Mononuclear cell (primary cell): ENCODE measurements around the gene CMTM2. TPM values are rescaled to one million over a fixed set of nuclear protein-coding genes. Genes with fewer than 3 reads are reported as not detected.

Source experiments
- H3K27me3 ChIP-seq: 2 replicates; pipeline ENCODE4 v1.6.0; 2011; ENCODE audit warnings: low read length, control low read depth; ENCODE audit not compliant: insufficient read depth
- H3K4me1 ChIP-seq: 2 replicates; pipeline ENCODE4 v1.5.1; 2011; ENCODE audit warnings: mild to moderate bottlenecking, low read length, control low read depth; ENCODE audit not compliant: insufficient read depth
- H3K4me3 ChIP-seq: 2 replicates; pipeline ENCODE4 v1.5.1; 2011; ENCODE audit warnings: mild to moderate bottlenecking, low read length, moderate library complexity
- H3K9me3 ChIP-seq: 2 replicates; pipeline ENCODE4 v1.5.1; 2011; ENCODE audit warnings: low read depth, mild to moderate bottlenecking, control low read depth, low read length
- total RNA-seq: library from RNA; depleted of rRNA; stranded (reverse); fragments of >200 nt; gene quantifications from one replicate; pipeline ENCODE4 v1.2.3, GENCODE V29; 2012

The CMTM2 gene
- total RNA-seq, 1 donor: 0.52 TPM

DNA sequence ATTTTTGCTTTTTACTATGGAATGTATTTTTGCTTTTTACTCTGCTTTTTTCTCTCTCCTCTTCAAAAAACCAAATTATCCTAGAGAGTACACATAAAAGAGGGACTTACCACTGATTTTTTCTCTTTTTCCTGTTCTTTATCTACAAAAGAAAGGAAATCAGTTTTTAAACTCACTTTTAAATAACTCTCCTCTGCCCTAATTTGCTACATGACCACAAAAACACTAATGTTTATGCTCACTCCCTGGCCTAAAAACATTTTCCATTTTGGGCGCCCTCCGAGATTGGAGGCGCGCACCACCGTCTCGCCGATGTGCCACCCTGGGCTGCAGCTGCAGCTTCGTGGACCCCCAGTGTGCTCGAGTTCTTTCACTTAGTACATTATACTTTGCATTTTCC, 30.4 kb upstream of the CMTM2 start:
- H3K4me3 ChIP-seq: peak overlapping the region; percentile 60
- H3K9me3 ChIP-seq: no peaks in the 10 kb centered on the region
- peaks cover 85% of the 10 kb centered on the region for H3K4me1 ChIP-seq

DNA sequence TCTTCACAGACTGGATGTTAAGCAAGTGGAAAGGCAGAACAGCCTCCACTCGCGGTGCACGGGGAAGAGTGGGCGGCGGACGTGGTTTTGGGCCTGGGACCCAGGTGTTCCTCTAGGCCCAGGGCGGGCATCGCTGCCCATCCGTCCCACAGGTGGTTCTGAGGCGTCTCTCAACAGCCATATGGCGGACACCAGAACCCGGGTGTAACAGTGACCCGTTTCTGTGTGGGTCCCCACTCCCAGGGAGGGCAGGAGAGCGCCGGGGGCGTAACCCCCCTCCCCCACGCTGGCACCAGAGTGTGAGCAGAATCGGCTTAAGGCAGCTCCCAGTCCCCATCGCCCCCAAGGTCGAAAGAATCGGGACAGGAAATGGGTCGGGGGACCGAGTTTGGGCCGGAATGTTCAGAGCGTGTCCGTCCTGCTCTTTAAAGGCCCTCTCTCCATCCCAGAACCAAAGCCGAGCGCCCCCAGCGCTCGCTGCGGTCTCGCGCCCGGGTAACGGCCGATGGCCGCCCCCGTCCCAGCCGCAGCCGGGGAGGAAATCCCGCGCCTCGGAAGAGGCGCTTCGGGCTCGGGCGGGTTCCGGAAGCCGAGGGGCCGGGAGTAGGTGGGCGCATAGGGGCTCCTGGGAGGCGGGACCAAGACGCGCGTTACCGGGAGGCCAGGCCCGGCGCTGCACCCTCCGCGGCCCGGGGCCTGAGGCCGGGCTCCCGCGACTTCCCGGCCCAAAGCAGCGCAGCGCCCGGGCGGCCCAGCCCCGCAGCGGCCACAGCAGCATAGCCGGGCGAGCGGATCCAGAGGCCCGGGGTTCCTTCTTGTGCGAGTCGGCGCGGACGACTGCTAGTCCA, 29.8 kb upstream of the CMTM2 start, which contains the start of gene TK2:
TK2 (minus strand) TSS at position 839 of the 848 bp plus-strand sequence; CDS start at position 778, 61 bp downstream.
- Histone ChIP-seq H3K4me3 (peak within 1 kb of the TSS; percentile 60), H3K27me3 (no peaks in the 10 kb centered on the region), H3K9me3 (no peaks in the 10 kb centered on the region), H3K4me1 (peaks cover 85% of the 10 kb centered on the region)

More for the DNA sequence above, 30.4 kb upstream of the CMTM2 start:
- no peaks in the 10 kb centered on the region for H3K27me3 ChIP-seq

- Histone ChIP-seq H3K27me3 (no peaks in the 10 kb centered on the region), H3K4me3 (peak overlapping the region; percentile 55), H3K4me1 (peaks cover 88% of the 10 kb centered on the region), H3K9me3 (no peaks in the 10 kb centered on the region)
These were observed 27.9 kb upstream of the CMTM2 start for GRCh38 chr16:66551348-66551759.

DNA sequence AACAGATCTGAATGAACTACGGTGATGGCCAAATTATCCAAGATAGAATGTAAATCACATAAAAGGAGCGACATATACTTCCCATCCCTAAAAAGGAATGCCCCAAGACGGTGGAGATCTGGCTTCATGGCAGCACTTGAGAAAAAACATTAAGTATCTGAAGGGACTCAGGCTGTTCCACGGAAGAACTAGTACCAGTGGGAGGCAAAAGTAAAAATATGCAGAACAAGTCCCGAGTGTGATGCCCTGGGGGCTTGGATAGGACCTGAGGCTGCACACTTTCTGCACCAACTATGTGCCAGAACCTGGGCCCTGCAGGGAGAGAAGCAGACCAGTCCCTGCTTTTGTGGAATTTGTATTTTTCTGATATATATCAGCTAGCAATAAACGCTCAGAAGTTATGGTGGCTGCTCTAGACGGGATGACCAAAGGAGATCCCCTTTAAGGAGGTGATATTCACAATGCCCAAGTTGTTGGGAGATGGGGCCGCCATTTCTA, 27.4 kb upstream of the CMTM2 start:
- Histone ChIP-seq H3K4me1 (peaks cover 87% of the 10 kb centered on the region), H3K9me3 (no peaks in the 10 kb centered on the region), H3K27me3 (no peaks in the 10 kb centered on the region), H3K4me3 (peak overlapping the region; percentile 55)

GRCh38 chr16:66552286-66553177, 26.7 kb upstream of the CMTM2 start, which contains the start of gene CKLF:
Gene CKLF (plus strand): TSS chr16:66552576. CDS start chr16:66552716, 140 bp downstream.
- Histone ChIP-seq H3K4me3 (peak within 1 kb of the TSS; percentile 55), H3K27me3 (no peaks in the 10 kb centered on the region), H3K9me3 (no peaks in the 10 kb centered on the region), H3K4me1 (peaks cover 84% of the 10 kb centered on the region)

DNA sequence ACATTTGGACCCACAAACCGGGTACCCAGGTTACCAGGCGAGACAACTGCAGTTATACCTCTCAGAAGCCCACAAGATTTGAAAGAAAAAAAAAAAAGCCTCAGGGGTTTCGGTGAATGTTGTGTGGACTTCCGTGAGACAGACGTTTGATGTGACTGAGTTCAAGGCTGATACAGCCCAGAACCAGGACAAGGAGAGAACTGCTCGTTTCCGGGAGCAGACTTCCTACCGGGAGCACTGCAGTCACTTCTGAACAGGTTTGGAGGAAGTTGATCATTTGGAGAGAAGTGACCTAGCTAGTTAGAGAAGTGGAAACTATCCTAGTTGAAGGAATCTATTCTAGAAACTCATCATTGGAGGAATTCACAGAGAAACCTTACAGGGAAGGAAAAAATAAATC, 26.0 kb upstream of the CMTM2 start:
- Histone ChIP-seq H3K9me3 (no peaks in the 10 kb centered on the region), H3K27me3 (no peaks in the 10 kb centered on the region), H3K4me3 (peak overlapping the region; percentile 55), H3K4me1 (peaks cover 77% of the 10 kb centered on the region)

DNA sequence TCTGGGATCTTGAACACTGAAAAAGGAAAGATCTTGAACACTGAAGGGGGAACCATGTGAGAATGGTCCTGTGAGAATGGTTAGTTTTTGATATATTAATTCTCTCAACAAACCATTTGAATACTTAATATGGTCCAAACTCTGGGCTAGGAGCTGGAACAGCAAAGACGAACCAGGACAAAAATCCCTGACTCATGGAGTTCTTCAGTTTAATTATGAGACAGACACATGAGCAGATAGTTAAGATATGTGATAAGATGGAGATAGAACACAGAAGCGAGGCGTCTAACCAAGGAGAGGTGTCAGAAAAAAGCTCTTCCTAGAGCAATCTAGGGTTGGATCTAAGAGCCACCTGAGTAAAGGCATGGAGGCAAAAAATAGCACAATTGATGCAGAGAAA, 25.2 kb upstream of the CMTM2 start:
- H3K9me3 ChIP-seq: no peaks in the 10 kb centered on the region
- no peaks in the 10 kb centered on the region for H3K27me3 ChIP-seq
- H3K4me1 ChIP-seq: peaks cover 72% of the 10 kb centered on the region
- H3K4me3 ChIP-seq: peak overlapping the region; percentile 55

GRCh38 chr16:66554495-66554894, 24.8 kb upstream of the CMTM2 start:
- Histone ChIP-seq H3K9me3 (no peaks in the 10 kb centered on the region), H3K4me3 (peak overlapping the region; percentile 55), H3K27me3 (no peaks in the 10 kb centered on the region), H3K4me1 (peaks cover 70% of the 10 kb centered on the region)

DNA sequence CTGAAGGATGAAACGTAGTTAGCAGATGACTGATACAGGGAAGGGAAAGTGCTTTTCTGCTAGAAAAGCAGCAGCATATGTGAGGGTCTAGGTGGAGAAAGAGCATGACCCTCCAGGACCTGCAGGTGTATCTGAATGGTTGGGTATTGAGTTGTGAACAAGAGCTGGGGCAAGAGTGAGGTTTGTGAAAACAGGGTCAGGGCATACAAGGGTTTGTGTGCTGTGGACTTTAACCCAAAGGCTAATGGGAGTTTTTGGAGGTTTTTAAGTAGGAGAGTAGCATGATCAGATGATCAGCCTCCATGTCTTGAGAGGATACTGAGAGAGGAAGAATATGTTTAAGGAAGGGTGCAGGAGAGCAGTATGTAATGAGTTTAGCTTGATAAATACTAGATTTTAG, 19.2 kb upstream of the CMTM2 start:
- H3K4me3 ChIP-seq: no peak overlapping the region
- H3K27me3 ChIP-seq: no peaks in the 10 kb centered on the region
- H3K9me3 ChIP-seq: no peaks in the 10 kb centered on the region
- H3K4me1 ChIP-seq: peaks cover 52% of the 10 kb centered on the region

DNA sequence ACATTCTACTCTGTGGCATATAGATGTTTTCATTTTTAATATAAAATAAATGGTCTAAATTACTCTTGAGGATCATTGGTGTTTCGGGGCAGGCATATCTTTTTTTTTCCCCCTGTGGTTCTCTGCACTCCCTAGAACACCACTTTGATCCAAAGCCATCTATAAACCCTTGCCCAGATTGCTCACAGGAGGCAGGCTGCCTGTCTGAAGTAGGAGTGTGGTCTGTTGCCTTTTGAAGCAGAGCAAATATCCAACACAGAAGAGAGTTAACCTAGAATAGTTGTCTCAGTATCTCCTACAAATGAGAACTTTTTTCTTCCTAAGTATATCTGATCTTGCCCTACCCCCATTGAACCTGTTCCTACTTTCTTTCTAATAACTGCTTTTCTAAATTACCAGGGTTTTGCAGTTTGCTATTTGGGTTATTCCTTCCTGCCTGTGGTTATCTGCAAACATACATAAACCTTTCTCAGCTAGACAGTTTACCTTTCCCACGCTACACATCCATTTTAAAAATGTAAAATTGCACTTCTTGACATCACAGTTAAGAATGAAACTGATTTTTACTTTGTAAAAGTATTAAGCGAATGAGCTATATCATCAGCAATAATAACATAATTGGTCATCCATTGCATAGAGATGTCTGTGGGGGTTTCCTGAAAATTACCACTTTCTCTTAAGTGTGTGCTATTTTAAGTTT, 17.7 kb upstream of the CMTM2 start:
- peaks cover 38% of the 10 kb centered on the region for H3K4me1 ChIP-seq
- no peak overlapping the region for H3K4me3 ChIP-seq
- H3K27me3 ChIP-seq: no peaks in the 10 kb centered on the region
- H3K9me3 ChIP-seq: no peaks in the 10 kb centered on the region

- Histone ChIP-seq H3K4me3 (no peak overlapping the region), H3K9me3 (no peaks in the 10 kb centered on the region), H3K27me3 (no peaks in the 10 kb centered on the region), H3K4me1 (peaks cover 35% of the 10 kb centered on the region)
These were observed 16.9 kb upstream of the CMTM2 start for GRCh38 chr16:66562409-66562808.

DNA sequence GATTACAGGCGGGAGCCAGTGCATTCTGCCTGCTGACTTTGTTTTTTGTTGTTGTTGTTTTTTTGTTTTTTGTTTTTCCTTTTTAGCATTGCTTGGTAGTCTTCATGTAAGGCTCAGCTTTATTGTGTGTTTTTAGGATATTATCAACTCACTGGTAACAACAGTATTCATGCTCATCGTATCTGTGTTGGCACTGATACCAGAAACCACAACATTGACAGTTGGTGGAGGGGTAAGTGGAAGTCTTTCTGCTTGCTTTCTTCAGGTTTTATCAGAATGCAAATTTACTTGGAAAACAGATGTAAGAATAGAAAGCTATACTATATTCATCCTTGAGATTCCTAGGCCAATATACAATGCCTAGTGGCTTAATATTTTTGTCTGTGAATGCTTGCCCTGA, 16.3 kb upstream of the CMTM2 start:
- Histone ChIP-seq H3K27me3 (no peaks in the 10 kb centered on the region), H3K9me3 (no peaks in the 10 kb centered on the region), H3K4me1 (peaks cover 35% of the 10 kb centered on the region), H3K4me3 (no peak overlapping the region)

- H3K4me1 ChIP-seq: peaks cover 34% of the 10 kb centered on the region
- H3K27me3 ChIP-seq: no peaks in the 10 kb centered on the region
- no peak overlapping the region for H3K4me3 ChIP-seq
- H3K9me3 ChIP-seq: no peaks in the 10 kb centered on the region
These were observed 15.5 kb upstream of the CMTM2 start for GRCh38 chr16:66563574-66564334.
